ENCODE results near the gene DNAJA2. TPM values are rescaled to one million over a fixed set of nuclear protein-coding genes. Genes with fewer than 3 reads are reported as not detected.

The DNAJA2 gene
- total and polyA plus RNA-seq, 2 donors (not counting 3 experiments of a cell fraction or from before 2014, with no cell fraction given): 6.4 to 61.4 TPM

GRCh38 chr16:46968063-46968435, 5.4 kb downstream of the DNAJA2 start:
- Histone ChIP-seq H3K4me3 (replicated peaks in 1 of 3; ENCODE audit: insufficient read depth in 1 of 3, low read depth in 1 of 3, low read length in 3 of 3) (no peak overlapping the region), H4K20me1 (replicated peaks; ENCODE audit: control insufficient read depth, extremely low read depth, insufficient read depth, low read length) (peaks cover 5% of the 10 kb centered on the region), H3K36me3 (ENCODE audit: control insufficient read depth in 2 of 2, extremely low read depth in 1 of 2, insufficient read depth in 2 of 2, low read length in 2 of 2) (peaks cover 24 to 33% of the 10 kb centered on the region in 2 experiments), H2AFZ (ENCODE audit: low read depth, low read length) (no peak overlapping the region), H3K4me2 (ENCODE audit: insufficient read depth, low read length) (no peak overlapping the region), H3K9me1 (replicated peaks; ENCODE audit: control insufficient read depth, extremely low read depth, insufficient read depth, low read length) (no peaks in the 10 kb centered on the region), H3K9me3 (replicated peaks; ENCODE audit: control insufficient read depth, insufficient read depth, low read length) (no peaks in the 10 kb centered on the region), H3K27ac (ENCODE audit: insufficient read depth, low read depth, low read length) (no peak overlapping the region), H3K4me1 (ENCODE audit: control insufficient read depth, extremely low read depth, insufficient read depth, low read length) (peaks cover 13% of the 10 kb centered on the region), H3K9ac (replicated peaks; ENCODE audit: extremely low read depth, insufficient read depth, low read length) (no peak overlapping the region), H3K27me3 (ENCODE audit: control insufficient read depth in 2 of 2, insufficient read depth in 2 of 2, low read length in 2 of 2) (no peaks in the 10 kb centered on the region), H3K79me2 (ENCODE audit: control insufficient read depth, insufficient read depth, low read length) (peaks cover 52% of the 10 kb centered on the region)
- CTCF ChIA-PET: no interaction called here
- TF ChIP-seq MAX (IDR thresholded peaks at IDR 0.05; ENCODE audit: insufficient read depth, insufficient read length): no peak
- FAIRE-seq: no peak
- BruUV-seq (replicated peaks): no TSS peak
- dilution Hi-C loops (cut with MboI; ENCODE audit: extremely low pct_ligation_motif_present, low sequenced_read_pairs): no loop called here
- intact Hi-C loops (cut with micrococcal nuclease): no loop called here
- POLR2A ChIA-PET: no interaction called here
- no peak for DNase-seq (ENCODE audit: low read depth, low spot score)

GRCh38 chr16:46962629-46963028, 10.8 kb downstream of the DNAJA2 start:
- no TSS peak for BruUV-seq (replicated peaks)
- TF ChIP-seq CTCF (IDR thresholded peaks at IDR 0.05; ENCODE audit: extremely low read depth in 1 of 2, insufficient read depth in 1 of 2, low read depth in 1 of 2, low read length in 2 of 2) (no peak), POLR2AphosphoS5 (IDR thresholded peaks at IDR 0.05; ENCODE audit: insufficient read depth, low read depth, low read length) (no peak), FOS (IDR thresholded peaks at IDR 0.05; ENCODE audit: borderline replicate concordance, insufficient read depth, low read length) (no peak), JUN (IDR thresholded peaks at IDR 0.05; ENCODE audit: borderline replicate concordance, insufficient read depth, insufficient read length, low read depth) (no peak), EZH2 (IDR thresholded peaks at IDR 0.05; ENCODE audit: borderline replicate concordance, low read depth, low read length, severe bottlenecking) (no peak), POLR2A (IDR thresholded peaks at IDR 0.05; ENCODE audit: low read depth, low read length) (no peak), GATA2 (IDR thresholded peaks at IDR 0.05; ENCODE audit: insufficient read depth, insufficient read length, low read depth, low read length) (no peak), MAX (IDR thresholded peaks at IDR 0.05; ENCODE audit: insufficient read depth, insufficient read length) (no peak), MYC (IDR thresholded peaks at IDR 0.05; ENCODE audit: low read depth, low read length) (no peak)
- no peak overlapping the region for H3K4me3 ChIP-seq (replicated peaks in 1 of 3; ENCODE audit: insufficient read depth in 1 of 3, low read depth in 1 of 3, low read length in 3 of 3)
- intact Hi-C loops (cut with micrococcal nuclease) (no loop called here), dilution Hi-C loops (cut with MboI; ENCODE audit: extremely low pct_ligation_motif_present, low sequenced_read_pairs) (no loop called here)
- no peak overlapping the region for H3K4me2 ChIP-seq (ENCODE audit: insufficient read depth, low read length)
- DNase-seq (ENCODE audit: low read depth, low spot score) (no peak), FAIRE-seq (peak; percentile 47)
- CTCF ChIA-PET: interaction anchor here (1.3 to 2.2 kb wide), 2 partner anchors 15 to 1202 kb away, joined by 5 to 7 read pairs; no protein-coding TSS in a partner anchor
- peaks cover 32 to 42% of the 10 kb centered on the region in 2 experiments for H3K36me3 ChIP-seq (ENCODE audit: control insufficient read depth in 2 of 2, extremely low read depth in 1 of 2, insufficient read depth in 2 of 2, low read length in 2 of 2)
- no peak overlapping the region for H3K27ac ChIP-seq (ENCODE audit: insufficient read depth, low read depth, low read length)
- no peaks in the 10 kb centered on the region for H3K9me1 ChIP-seq (replicated peaks; ENCODE audit: control insufficient read depth, extremely low read depth, insufficient read depth, low read length)
- no peaks in the 10 kb centered on the region for H3K9me3 ChIP-seq (replicated peaks; ENCODE audit: control insufficient read depth, insufficient read depth, low read length)
- H3K79me2 ChIP-seq (ENCODE audit: control insufficient read depth, insufficient read depth, low read length): peaks cover 25% of the 10 kb centered on the region
- no peaks in the 10 kb centered on the region for H4K20me1 ChIP-seq (replicated peaks; ENCODE audit: control insufficient read depth, extremely low read depth, insufficient read depth, low read length)
- no peaks in the 10 kb centered on the region for H3K4me1 ChIP-seq (ENCODE audit: control insufficient read depth, extremely low read depth, insufficient read depth, low read length)
- H3K27me3 ChIP-seq (ENCODE audit: control insufficient read depth in 2 of 2, insufficient read depth in 2 of 2, low read length in 2 of 2): no peaks in the 10 kb centered on the region
- no peak overlapping the region for H3K9ac ChIP-seq (replicated peaks; ENCODE audit: extremely low read depth, insufficient read depth, low read length)
- H2AFZ ChIP-seq (ENCODE audit: low read depth, low read length): no peak overlapping the region
- POLR2A ChIA-PET: no interaction called here
